NCI-H128 (cell line): ENCODE data around the gene DCLK1.
"Not testable (repeated sequence)": the region's sequence is repeated elsewhere in the genome, so short reads cannot be mapped to it uniquely, and the experiment has no call there.

Experiments used
- DNase-seq: peaks from one replicate; lab custom pipeline; 2025; ENCODE audit not compliant: unreplicated experiment; lab: John Stamatoyannopoulos, UW

Gene DCLK1

DNA sequence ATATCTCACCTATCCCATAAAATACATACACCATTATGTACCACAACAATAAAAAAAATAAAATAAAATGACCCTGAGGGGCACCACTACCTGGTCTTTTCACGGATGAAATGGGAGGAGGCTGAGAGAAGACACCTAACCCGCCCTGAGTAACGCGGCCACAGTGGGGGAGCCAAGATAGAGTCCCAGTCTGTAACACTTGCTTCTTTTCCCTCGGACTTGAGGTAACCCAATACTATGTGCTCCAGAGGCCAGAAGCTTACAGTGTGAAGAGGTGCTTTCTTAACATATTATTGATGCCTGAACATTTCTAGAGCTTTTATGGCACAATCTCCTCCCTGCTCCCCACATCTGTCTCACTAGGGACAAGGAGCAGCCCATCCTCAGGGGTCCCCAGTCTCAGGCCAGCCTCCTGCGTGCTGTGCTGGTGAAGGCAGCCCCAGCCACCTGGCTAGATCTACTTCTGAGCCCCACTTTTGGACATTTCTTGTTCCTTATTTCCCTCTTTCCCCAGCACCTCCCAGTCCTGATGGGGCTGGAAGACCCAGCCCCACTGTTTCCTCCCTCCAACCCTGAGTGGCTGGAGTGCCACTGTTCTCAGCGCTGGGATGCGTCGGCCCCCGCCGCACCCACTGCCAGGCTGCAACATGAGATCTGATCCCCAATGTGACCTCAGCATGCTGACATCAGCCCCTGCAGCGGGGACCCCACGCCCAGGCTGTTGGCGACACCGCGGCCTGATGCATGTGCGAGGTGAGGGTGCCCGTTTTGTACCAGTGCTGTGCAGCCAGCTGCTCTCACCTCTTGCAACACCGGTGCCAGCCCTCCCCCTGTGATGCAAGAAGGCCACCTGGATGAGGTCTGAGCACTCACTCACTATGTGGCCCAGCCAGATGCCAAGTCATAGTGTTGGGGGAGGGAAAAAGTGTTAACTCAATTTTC lies 143.3 kb downstream of the DCLK1 start:
- no peak for DNase-seq

- peak; percentile 69 for DNase-seq
These were observed 146.3 kb downstream of the DCLK1 start for GRCh38 chr13:35984776-35985453.

GRCh38 chr13:35984287-35984686 lies 146.9 kb downstream of the DCLK1 start:
- no peak for DNase-seq

DNA sequence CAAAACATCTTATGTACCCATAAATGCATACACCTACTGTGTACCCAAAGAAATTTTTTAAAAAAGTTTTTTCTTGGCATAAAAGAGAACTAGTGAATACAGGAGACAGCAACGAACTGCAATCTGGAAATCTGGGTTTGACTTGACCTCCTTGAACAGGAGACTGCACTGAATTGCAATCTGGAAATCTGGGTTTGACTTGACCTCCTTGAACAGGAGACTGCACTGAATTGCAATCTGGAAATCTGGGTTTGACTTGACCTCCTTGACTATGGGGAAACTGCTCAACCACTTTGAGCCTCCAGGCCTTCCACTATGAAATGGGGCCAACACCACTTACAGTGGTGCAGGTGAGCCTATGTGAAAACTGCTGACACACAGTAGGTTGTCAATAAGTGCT lies 147.5 kb downstream of the DCLK1 start:
- not testable (repeated sequence) for DNase-seq

DNA sequence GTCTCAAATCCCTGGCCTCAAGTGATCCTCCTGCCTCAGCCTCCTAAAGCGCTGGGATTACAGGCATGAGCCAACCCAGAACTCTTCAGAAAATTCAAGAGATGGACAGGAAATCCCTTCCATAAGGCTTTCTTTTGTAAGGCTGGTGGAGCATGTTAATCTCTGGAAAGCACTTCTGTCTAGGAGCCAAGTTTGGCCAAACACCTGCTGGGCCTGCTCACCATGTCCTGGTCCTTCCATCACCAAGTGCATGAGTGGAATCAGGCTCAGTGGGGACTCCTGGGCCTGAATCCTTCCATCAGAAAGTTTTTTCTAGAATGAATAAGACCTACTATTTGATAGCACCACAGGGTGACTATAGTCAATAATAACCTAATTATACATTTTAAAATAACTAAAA lies 148.0 kb downstream of the DCLK1 start:
- DNase-seq, result no peak

GRCh38 chr13:35979361-35979951 lies 151.7 kb downstream of the DCLK1 start:
- DNase-seq, result no peak

GRCh38 chr13:35978607-35979316 lies 152.4 kb downstream of the DCLK1 start:
- peak; percentile 27 for DNase-seq

DNA sequence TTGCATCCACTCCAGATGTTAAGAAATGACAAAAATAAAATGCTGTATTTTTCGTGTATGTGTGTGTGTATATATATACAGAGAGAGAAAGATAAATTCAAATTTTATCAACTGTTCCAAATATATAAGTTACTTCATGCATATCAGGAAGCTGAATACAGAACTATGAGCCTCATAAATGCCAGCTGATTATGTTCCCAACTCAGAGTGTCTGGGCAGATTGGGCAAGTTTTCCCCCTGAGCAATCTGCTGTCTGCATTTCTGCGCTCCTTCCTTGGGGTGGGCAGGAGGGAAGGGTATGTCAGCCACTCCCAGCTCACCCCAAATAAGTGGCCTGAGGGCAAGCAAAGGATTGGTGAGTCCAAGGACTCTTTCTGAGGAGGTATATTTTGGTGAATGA lies 154.1 kb downstream of the DCLK1 start:
- no peak for DNase-seq

- DNase-seq, result no peak
These were observed 155.1 kb downstream of the DCLK1 start for GRCh38 chr13:35976126-35976525.

DNA sequence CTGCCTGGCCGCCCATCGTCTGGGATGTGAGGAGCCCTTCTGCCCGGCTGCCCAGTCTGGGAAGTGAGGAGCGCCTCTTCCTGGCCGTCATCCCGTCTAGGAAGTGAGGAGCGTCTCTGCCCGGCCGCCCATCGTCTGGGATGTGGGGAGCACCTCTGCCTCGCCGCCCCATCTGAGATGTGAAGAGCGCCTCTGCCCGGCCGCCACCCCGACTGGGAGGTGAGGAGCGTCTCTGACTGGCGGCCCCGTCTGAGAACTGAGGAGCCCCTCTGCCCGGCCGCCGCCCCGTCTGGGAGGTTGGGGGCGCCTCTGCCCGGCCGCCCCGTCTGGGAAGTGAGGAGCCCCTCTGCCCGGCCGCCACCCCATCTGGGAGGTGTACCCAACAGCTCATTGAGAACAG lies 164.2 kb downstream of the DCLK1 start:
- DNase-seq, result not testable (repeated sequence)

GRCh38 chr13:35966024-35966423 lies 165.2 kb downstream of the DCLK1 start:
- DNase-seq, result no peak

- DNase-seq, result no peak
These were observed 165.8 kb downstream of the DCLK1 start for GRCh38 chr13:35965226-35965927.

- DNase-seq, result no peak
These were observed 166.4 kb downstream of the DCLK1 start for GRCh38 chr13:35964863-35965180.

GRCh38 chr13:35964011-35964862 lies 166.9 kb downstream of the DCLK1 start:
- DNase-seq, result no peak

- no peak for DNase-seq
These were observed 169.5 kb downstream of the DCLK1 start for GRCh38 chr13:35961461-35962220.

- no peak for DNase-seq
These were observed 170.2 kb downstream of the DCLK1 start for GRCh38 chr13:35961002-35961401.

GRCh38 chr13:35957996-35958395 lies 173.2 kb downstream of the DCLK1 start:
- no peak for DNase-seq

- DNase-seq, result no peak
These were observed 173.9 kb downstream of the DCLK1 start for GRCh38 chr13:35957241-35957731.

GRCh38 chr13:35956074-35956473 lies 175.1 kb downstream of the DCLK1 start:
- no peak for DNase-seq
